Vagina (tissue), 2 donors: ENCODE data around the gene MYRIP. TPM values are rescaled to one million over a fixed set of nuclear protein-coding genes. Genes with fewer than 3 reads are reported as not detected.

Experiments
- DNase-seq, 2 donors: peaks; one replicate each; pipeline ENCODE4 v3.0.0-alpha.2; 2017; ENCODE audit errors: extremely low spot score in 2 of 2
- H3K27ac ChIP-seq: fragments of 200-600 bp; sonication (generic); one replicate; pipeline ENCODE4 v1.5.1; 2019
- H3K27me3 ChIP-seq: fragments of 200-600 bp; sonication (generic); one replicate; pipeline ENCODE4 v1.5.1; 2019
- H3K36me3 ChIP-seq, 2 donors: fragments of 200-600 bp; sonication (generic); one replicate each; pipeline ENCODE4 v1.5.1; 2017 to 2019
- H3K4me1 ChIP-seq: fragments of 200-600 bp; sonication (generic); one replicate; pipeline ENCODE4 v1.5.1; 2019
- H3K4me3 ChIP-seq, 2 donors: fragments of 200-600 bp; sonication (generic); 1 replicate in 1 of 2; 2 replicates in 1 of 2; pipeline ENCODE4 v1.5.1; 2016 to 2019
- H3K9me3 ChIP-seq: fragments of 200-600 bp; sonication (generic); one replicate; pipeline ENCODE4 v1.5.1; 2019
- POLR2A ChIP-seq, 2 donors: fragments of 450-650 bp; IDR thresholded peaks; one replicate each; pipeline ENCODE4 v1.6.1; 2017; ENCODE audit warnings: antibody characterized with exemption in 2 of 2, mild to moderate bottlenecking in 2 of 2, moderate library complexity in 2 of 2
- POLR2AphosphoS5 ChIP-seq, 2 donors: sonication (generic); formaldehyde crosslinking; IDR thresholded peaks; one replicate each; pipeline ENCODE4 v1.9.0; 2017; ENCODE audit warnings: antibody characterized with exemption in 2 of 2, mild to moderate bottlenecking in 2 of 2, low read depth in 1 of 2; ENCODE audit not compliant: insufficient read depth in 1 of 2
- intact Hi-C: fragments of 100-400 bp; cut with DNase I; formaldehyde crosslinking; loops from one replicate; pipeline ENCODE4 v1.15.1; 2023
- total RNA-seq: library from RNA; depleted of rRNA; stranded (reverse); fragments of >200 nt; gene quantifications from one replicate; pipeline ENCODE4 v1.2.3, GENCODE V29; 2016
- TF ChIP-seq, protein P1 (sequence below), 3 experiments: fragments of 450-650 bp in 2 of 3; fragments of 200-600 bp in 1 of 3; sonication (generic) in 1 of 3; IDR thresholded peaks; one replicate each; pipeline ENCODE4 v1.5.1; 2017 to 2019; ENCODE audit warnings: antibody characterized with exemption in 3 of 3, mild to moderate bottlenecking in 2 of 3, moderate library complexity in 2 of 3

Gene MYRIP
- total RNA-seq, 1 donor from 2014 or later: 7.4 TPM

DNA sequence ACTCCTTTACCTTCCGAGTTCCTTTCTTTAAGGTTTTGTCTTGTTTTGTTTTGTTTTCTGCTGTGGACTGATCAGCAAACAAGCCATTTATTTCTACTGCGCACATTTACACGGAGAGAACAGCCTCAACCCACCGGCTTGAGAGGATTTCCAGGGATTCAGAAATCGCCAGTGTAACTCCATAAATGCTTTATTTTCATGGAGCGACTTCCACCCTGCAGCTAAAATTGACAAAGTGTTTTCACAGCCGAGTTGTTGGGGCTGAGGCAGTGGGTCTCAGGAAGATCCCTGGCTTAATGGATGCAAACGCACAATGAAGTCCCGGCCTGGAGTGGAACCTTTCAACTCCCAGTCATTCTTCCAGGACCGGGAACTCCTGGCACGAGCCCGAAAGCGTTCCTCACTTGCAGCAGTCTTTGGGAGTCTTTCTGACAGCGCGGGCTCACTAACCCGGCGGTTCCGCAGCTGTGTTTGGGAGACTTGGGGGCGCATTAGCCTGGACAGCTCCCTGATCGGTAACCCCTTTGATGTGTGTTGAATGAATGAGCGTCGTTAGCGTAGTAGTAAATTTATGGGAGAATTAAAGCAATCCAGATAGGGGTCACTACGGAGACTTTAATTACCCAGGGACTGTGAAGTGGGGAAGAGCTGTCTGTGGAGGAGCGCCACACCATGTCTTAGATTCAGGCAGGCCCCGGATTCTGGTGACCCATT is 785 bp upstream of the MYRIP start:
- H3K4me3 ChIP-seq: peak overlapping the region; percentile 36 to 54
- no peak for TF ChIP-seq POLR2AphosphoS5 (IDR thresholded peaks at IDR 0.05; ENCODE audit: insufficient read depth in 1 of 2, low read depth in 1 of 2)
- TF ChIP-seq, protein P1, sequence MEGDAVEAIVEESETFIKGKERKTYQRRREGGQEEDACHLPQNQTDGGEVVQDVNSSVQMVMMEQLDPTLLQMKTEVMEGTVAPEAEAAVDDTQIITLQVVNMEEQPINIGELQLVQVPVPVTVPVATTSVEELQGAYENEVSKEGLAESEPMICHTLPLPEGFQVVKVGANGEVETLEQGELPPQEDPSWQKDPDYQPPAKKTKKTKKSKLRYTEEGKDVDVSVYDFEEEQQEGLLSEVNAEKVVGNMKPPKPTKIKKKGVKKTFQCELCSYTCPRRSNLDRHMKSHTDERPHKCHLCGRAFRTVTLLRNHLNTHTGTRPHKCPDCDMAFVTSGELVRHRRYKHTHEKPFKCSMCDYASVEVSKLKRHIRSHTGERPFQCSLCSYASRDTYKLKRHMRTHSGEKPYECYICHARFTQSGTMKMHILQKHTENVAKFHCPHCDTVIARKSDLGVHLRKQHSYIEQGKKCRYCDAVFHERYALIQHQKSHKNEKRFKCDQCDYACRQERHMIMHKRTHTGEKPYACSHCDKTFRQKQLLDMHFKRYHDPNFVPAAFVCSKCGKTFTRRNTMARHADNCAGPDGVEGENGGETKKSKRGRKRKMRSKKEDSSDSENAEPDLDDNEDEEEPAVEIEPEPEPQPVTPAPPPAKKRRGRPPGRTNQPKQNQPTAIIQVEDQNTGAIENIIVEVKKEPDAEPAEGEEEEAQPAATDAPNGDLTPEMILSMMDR (IDR thresholded peaks at IDR 0.05): no peak
- no peak for TF ChIP-seq POLR2A (IDR thresholded peaks at IDR 0.05)
- no peaks in the 10 kb centered on the region for H3K36me3 ChIP-seq
- DNase-seq: no peak
- intact Hi-C loops: no loop called here
- no peaks in the 10 kb centered on the region for H3K27me3 ChIP-seq
- H3K9me3 ChIP-seq: no peaks in the 10 kb centered on the region
- H3K4me1 ChIP-seq: peaks cover 10% of the 10 kb centered on the region
- H3K27ac ChIP-seq: no peak overlapping the region

DNA sequence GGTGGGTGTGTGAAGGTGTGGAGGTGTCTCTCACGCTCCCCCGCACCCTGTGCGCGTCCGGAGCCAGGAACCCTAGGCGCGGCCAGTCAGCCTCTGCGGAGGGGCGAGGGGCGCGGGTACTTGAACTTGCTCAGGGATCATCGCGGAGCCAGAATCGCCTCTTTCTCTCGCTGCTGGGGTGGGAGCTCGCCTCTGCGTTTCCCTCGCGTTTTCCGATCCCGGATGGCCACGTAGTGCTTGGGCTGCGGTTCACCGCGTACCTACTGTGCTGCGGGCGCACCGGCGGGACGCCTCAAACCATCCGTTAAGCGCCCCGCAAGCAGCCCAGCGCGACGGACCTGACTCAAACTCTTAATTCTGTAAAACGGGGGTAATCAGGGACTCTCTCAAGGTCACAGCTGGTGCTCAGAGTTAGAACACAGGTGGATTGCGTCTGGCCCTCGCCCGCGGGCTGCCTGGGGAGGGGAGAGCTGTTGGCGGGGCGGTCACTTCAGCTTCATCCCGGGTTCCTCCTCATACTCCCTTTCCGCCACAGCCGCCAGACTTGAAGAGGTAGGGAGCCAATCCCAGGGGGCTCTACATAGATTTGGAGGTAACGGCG is 686 bp downstream of the MYRIP start:
- Histone ChIP-seq H3K27me3 (no peaks in the 10 kb centered on the region), H3K36me3 (no peaks in the 10 kb centered on the region), H3K27ac (no peak overlapping the region), H3K4me1 (peaks cover 10% of the 10 kb centered on the region), H3K4me3 (peak overlapping the region; percentile 49 to 54), H3K9me3 (no peaks in the 10 kb centered on the region)
- no peak for TF ChIP-seq POLR2A (IDR thresholded peaks at IDR 0.05)
- intact Hi-C loops: no loop called here
- no peak for DNase-seq

GRCh38 chr3:39810647-39811161 is 1.3 kb downstream of the MYRIP start:
- Histone ChIP-seq H3K4me3 (peak overlapping the region; percentile 49 to 54), H3K4me1 (peaks cover 10% of the 10 kb centered on the region), H3K27ac (no peak overlapping the region), H3K27me3 (no peaks in the 10 kb centered on the region), H3K9me3 (no peaks in the 10 kb centered on the region), H3K36me3 (no peaks in the 10 kb centered on the region)
- intact Hi-C loops: no loop called here
- no peak for DNase-seq
- TF ChIP-seq POLR2A (IDR thresholded peaks at IDR 0.05): no peak
- TF ChIP-seq, protein P1 (IDR thresholded peaks at IDR 0.05): no peak
- TF ChIP-seq POLR2AphosphoS5 (IDR thresholded peaks at IDR 0.05; ENCODE audit: insufficient read depth in 1 of 2, low read depth in 1 of 2): no peak

DNA sequence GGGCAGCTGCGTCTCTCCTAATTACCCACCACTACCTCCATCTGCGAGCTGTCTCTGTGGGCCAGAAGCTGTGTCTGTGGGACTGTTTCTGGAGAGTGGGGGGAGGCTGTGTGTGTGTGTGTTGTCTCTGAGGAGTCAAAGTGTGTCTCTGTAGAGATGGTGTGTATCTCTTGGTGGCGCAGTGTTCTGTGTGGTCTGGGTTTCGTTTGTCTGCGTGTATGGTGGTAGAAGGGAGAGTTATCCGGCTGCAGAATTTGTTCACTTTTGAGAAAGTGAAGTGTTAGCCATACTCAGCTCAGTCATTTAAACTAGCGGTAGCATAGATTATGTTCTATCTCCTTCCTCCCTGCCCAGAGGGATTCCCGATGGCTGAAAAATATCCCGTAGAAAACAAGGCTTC is 2.2 kb downstream of the MYRIP start:
- no peak for TF ChIP-seq POLR2AphosphoS5 (IDR thresholded peaks at IDR 0.05; ENCODE audit: insufficient read depth in 1 of 2, low read depth in 1 of 2)
- TF ChIP-seq POLR2A (IDR thresholded peaks at IDR 0.05): no peak
- TF ChIP-seq, protein P1 (IDR thresholded peaks at IDR 0.05): no peak
- Histone ChIP-seq H3K27me3 (no peaks in the 10 kb centered on the region), H3K4me3 (peak overlapping the region in 1 of 2 donors; percentile 49), H3K27ac (no peak overlapping the region), H3K4me1 (peaks cover 10% of the 10 kb centered on the region), H3K36me3 (no peaks in the 10 kb centered on the region), H3K9me3 (no peaks in the 10 kb centered on the region)
- no peak for DNase-seq
- intact Hi-C loops: no loop called here

DNA sequence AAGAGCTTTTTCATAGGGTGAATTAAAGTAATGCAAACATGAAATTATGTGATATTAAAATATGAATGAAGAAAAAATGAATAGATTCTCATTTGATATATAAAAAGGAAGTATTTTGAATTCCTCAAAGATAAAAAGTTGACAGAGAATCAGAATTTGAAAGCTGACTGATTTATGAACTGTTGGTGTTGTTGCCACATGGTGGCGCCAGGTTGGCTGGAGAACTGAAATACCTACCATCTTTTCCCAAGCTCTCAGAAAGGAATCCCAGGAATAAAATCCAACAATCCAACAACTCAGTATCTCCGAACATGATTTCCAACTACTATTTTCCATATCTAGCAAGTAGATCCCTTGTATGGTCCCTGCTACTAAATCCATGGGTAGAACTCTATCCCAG is 3.1 kb downstream of the MYRIP start:
- DNase-seq: no peak
- H3K4me3 ChIP-seq: no peak overlapping the region

More for the DNA sequence above, 3.1 kb downstream of the MYRIP start:
- TF ChIP-seq POLR2A (IDR thresholded peaks at IDR 0.05) (no peak), POLR2AphosphoS5 (IDR thresholded peaks at IDR 0.05; ENCODE audit: insufficient read depth in 1 of 2, low read depth in 1 of 2) (no peak)
- TF ChIP-seq, protein P1 (IDR thresholded peaks at IDR 0.05): no peak
- H3K4me1 ChIP-seq: peaks cover 10% of the 10 kb centered on the region
- H3K27ac ChIP-seq: no peak overlapping the region
- H3K27me3 ChIP-seq: no peaks in the 10 kb centered on the region
- H3K9me3 ChIP-seq: no peaks in the 10 kb centered on the region
- intact Hi-C loops: no loop called here
- no peaks in the 10 kb centered on the region for H3K36me3 ChIP-seq
